Measurements from ENCODE around the gene UBFD1.
"Not testable (repeated sequence)": the region's sequence is repeated elsewhere in the genome, so short reads cannot be mapped to it uniquely, and the experiment has no call there.

DNA sequence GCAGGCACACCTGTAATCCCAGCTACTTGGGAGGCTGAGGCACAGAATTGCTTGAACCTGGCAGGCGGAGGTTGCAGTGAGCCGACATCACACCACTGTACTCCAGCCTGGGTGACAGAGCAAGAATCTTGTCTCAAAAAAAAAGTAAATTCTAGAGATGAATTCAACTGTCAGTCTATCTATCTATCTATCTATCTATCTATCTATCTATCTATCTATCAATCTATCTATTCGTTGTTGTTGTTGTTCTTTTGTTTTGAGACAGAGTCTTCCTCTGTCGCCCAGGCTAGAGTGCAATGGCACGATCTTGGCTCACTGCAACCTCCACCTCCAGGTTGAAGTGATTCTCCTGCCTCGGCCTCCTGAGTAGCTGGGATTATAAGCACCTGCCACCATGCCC lies 53.4 kb downstream of the UBFD1 start:
- TF ChIP-seq, protein P1, sequence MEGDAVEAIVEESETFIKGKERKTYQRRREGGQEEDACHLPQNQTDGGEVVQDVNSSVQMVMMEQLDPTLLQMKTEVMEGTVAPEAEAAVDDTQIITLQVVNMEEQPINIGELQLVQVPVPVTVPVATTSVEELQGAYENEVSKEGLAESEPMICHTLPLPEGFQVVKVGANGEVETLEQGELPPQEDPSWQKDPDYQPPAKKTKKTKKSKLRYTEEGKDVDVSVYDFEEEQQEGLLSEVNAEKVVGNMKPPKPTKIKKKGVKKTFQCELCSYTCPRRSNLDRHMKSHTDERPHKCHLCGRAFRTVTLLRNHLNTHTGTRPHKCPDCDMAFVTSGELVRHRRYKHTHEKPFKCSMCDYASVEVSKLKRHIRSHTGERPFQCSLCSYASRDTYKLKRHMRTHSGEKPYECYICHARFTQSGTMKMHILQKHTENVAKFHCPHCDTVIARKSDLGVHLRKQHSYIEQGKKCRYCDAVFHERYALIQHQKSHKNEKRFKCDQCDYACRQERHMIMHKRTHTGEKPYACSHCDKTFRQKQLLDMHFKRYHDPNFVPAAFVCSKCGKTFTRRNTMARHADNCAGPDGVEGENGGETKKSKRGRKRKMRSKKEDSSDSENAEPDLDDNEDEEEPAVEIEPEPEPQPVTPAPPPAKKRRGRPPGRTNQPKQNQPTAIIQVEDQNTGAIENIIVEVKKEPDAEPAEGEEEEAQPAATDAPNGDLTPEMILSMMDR (IDR thresholded peaks at IDR 0.05): not testable (repeated sequence)
- TF ChIP-seq POLR2A (IDR thresholded peaks at IDR 0.05): not testable (repeated sequence)

Data from body of pancreas (tissue), 4 donors.